ENCODE measurements around the gene KRTAP1-1. TPM values are rescaled to one million over a fixed set of nuclear protein-coding genes. Genes with fewer than 3 reads are reported as not detected.

KRTAP1-1 gene
- total and polyA plus RNA-seq, 2 of the 8 experiments (the other 6 are each of a cell fraction or from before 2014, with no cell fraction given): not detected

GRCh38 chr17:41061964-41062363 lies 20.7 kb upstream of the KRTAP1-1 start:
- Histone ChIP-seq H2BK15ac (ENCODE audit: low read length) (no peak overlapping the region), H2AFZ (ENCODE audit: low read length) (no peak overlapping the region), H3K56ac (replicated peaks; ENCODE audit: insufficient read length, low read depth, low read length) (no peak overlapping the region), H3K4me2 (ENCODE audit: insufficient read depth in 1 of 2, low read depth in 2 of 2, low read length in 2 of 2) (no peak overlapping the region), H3K9ac (replicated peaks in 1 of 4; ENCODE audit: extremely low read depth in 1 of 4, low read depth in 3 of 4, low read length in 3 of 4) (no peak overlapping the region), H3K9me3 (ENCODE audit: insufficient read depth in 2 of 2, low read depth in 1 of 2, low read length in 1 of 2) (0 out of 4 replicates have a peak, but pooled peaks cover 0 to 4% of the 10 kb centered on the region in 2 experiments), H2BK5ac (ENCODE audit: low read depth, low read length) (no peak overlapping the region), H3K23ac (ENCODE audit: insufficient read length) (no peak overlapping the region), H3K27ac (ENCODE audit: low read depth, low read length) (no peak overlapping the region), H3K79me2 (ENCODE audit: control insufficient read depth in 1 of 2, insufficient read depth in 2 of 2, low read length in 2 of 2) (no peaks in the 10 kb centered on the region), H4K20me1 (replicated peaks in 1 of 2; ENCODE audit: control insufficient read depth in 1 of 2, insufficient read depth in 2 of 2, low read length in 2 of 2) (no peaks in the 10 kb centered on the region), H3K4me3 (ENCODE audit: extremely low read depth in 1 of 4, insufficient read depth in 2 of 4, low read depth in 3 of 4, low read length in 4 of 4) (no peak overlapping the region), H4K5ac (ENCODE audit: insufficient read length, low read depth, low read length) (no peak overlapping the region), H3K36me3 (ENCODE audit: control insufficient read depth in 2 of 4, insufficient read depth in 4 of 4, low read length in 3 of 4) (no peaks in the 10 kb centered on the region), H4K8ac (ENCODE audit: extremely low read depth, insufficient read depth, low read length) (no peak overlapping the region), H3K4me1 (replicated peaks in 1 of 4; ENCODE audit: control insufficient read depth in 3 of 4, insufficient read depth in 4 of 4, low read length in 3 of 4) (no peaks in the 10 kb centered on the region), H2BK20ac (ENCODE audit: low read length) (no peak overlapping the region), H3K23me2 (ENCODE audit: low read depth, low read length) (no peaks in the 10 kb centered on the region), H3K27me3 (replicated peaks in 1 of 4; ENCODE audit: control insufficient read depth in 3 of 4, extremely low read depth in 1 of 4, insufficient read depth in 3 of 4, low read length in 3 of 4) (no peaks in the 10 kb centered on the region), H3K14ac (ENCODE audit: insufficient read length) (no peak overlapping the region), H2BK12ac (ENCODE audit: low read depth, low read length) (no peak overlapping the region), H3K79me1 (ENCODE audit: low read depth, low read length) (no peaks in the 10 kb centered on the region), H2AK5ac (ENCODE audit: low read depth, low read length) (no peak overlapping the region), H4K91ac (replicated peaks; ENCODE audit: insufficient read length, low read length) (no peak overlapping the region), H2BK120ac (replicated peaks; ENCODE audit: low read depth, low read length) (no peak overlapping the region), H3K18ac (ENCODE audit: extremely low read depth, low read length) (no peak overlapping the region), H3K4ac (replicated peaks; ENCODE audit: insufficient read length, low read depth, low read length) (no peak overlapping the region)
- ChIA-PET POLR2A (ENCODE audit: partially characterized antibody) (no interaction called here), CTCF (ENCODE audit: partially characterized antibody) (no interaction called here)
- FAIRE-seq (no peak), DNase-seq (ENCODE audit: low read depth in 1 of 2, low spot score in 2 of 2) (no peak)
- 92% methylated on average over 1 of the region's 1 CpG; no CpG with 5 or more reads in 1 of the 2 experiments for WGBS, 2 experiments (ENCODE audit: extremely low coverage in 1 of 2, insufficient coverage in 1 of 2, insufficient read length in 1 of 2, insufficient replicate concordance in 2 of 2, low coverage in 1 of 2, low lambda C conversion rate in 2 of 2, missing lambda C conversion rate in 1 of 2)
- TF ChIP-seq CTCF (IDR thresholded peaks at IDR 0.05; ENCODE audit: control extremely low read depth in 1 of 3, insufficient read depth in 1 of 3, low read depth in 1 of 3, low read length in 3 of 3) (no peak), CHD2 (IDR thresholded peaks at IDR 0.05; ENCODE audit: low read length) (no peak), RXRA (IDR thresholded peaks at IDR 0.05; ENCODE audit: insufficient read depth, low read depth, low read length) (no peak), CREB1 (IDR thresholded peaks at IDR 0.05) (no peak), POLR2AphosphoS5 (IDR thresholded peaks at IDR 0.05; ENCODE audit: low read depth, low read length) (no peak), CTBP2 (IDR thresholded peaks at IDR 0.05; ENCODE audit: borderline replicate concordance, insufficient read depth, insufficient read length, low read length) (no peak), SAP30 (IDR thresholded peaks at IDR 0.05; ENCODE audit: insufficient read depth, insufficient replicate concordance, low read length) (no peak), EZH2 (IDR thresholded peaks at IDR 0.05; ENCODE audit: low read depth, low read length, severe bottlenecking) (no peak), HDAC2 (IDR thresholded peaks at IDR 0.05; ENCODE audit: borderline replicate concordance in 1 of 2, low read depth in 2 of 2, low read length in 2 of 2) (no peak), SP4 (IDR thresholded peaks at IDR 0.05; ENCODE audit: low read length) (no peak), SP2 (IDR thresholded peaks at IDR 0.05; ENCODE audit: low read length) (no peak), SIN3A (conservative IDR thresholded peaks at IDR 0.05 in 1 of 2, IDR thresholded peaks at IDR 0.05 in 1 of 2; ENCODE audit: low read depth in 1 of 2, low read length in 2 of 2) (no peak)

Data from H1 (cell line).